ENCODE data around the gene PARP15. TPM values are rescaled to one million over a fixed set of nuclear protein-coding genes. Genes with fewer than 3 reads are reported as not detected.

Gene PARP15
- total RNA-seq, 1 experiment from 2014 or later = 3.4 TPM

GRCh38 chr3:122660297-122660974 lies 83.0 kb downstream of the PARP15 start:
- no peak for TF ChIP-seq CTCF (IDR thresholded peaks at IDR 0.05; ENCODE audit: unreplicated experiment)
- Mint-ChIP-seq H3K9me3 (ENCODE audit: low read depth, unreplicated experiment) (peaks cover 5% of the 10 kb centered on the region), H3K4me3 (ENCODE audit: low read depth, unreplicated experiment) (no peak overlapping the region), H3K4me1 (ENCODE audit: low read depth, unreplicated experiment) (no peaks in the 10 kb centered on the region), H3K27me3 (ENCODE audit: unreplicated experiment) (peaks cover 13% of the 10 kb centered on the region), H3K27ac (ENCODE audit: unreplicated experiment) (no peak overlapping the region), H3K36me3 (ENCODE audit: insufficient read depth, unreplicated experiment) (no peaks in the 10 kb centered on the region)
- BruUV-seq (replicated peaks) = no TSS peak
- intact Hi-C loops (cut with micrococcal nuclease; ENCODE audit: unreplicated experiment) = no loop called here
- DNase-seq = no peak
- CTCF ChIA-PET = interaction anchor here (0.6 kb wide), 1 partner anchor 750 kb away, joined by 4 read pairs; no protein-coding TSS in a partner anchor

DNA sequence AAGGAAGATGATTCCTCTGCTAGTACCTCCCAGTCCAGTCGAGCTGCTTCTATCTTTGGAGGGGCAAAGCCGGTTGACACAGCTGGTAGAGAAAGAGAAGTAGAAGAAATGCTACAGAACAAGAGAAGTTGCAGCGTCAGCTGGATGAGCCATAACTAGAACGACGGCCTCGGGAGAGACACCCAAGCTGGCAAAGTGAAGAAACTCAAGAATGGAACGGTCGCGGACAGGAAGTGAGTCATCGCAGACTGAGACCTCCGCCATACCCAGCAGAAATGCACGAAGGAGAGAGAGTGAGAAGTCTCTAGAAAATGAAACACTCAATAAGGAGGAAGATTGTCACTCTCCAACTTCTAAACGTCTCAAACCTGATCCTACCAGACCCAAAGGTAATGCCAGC lies 84.2 kb downstream of the PARP15 start:
- DNase-seq = no peak
- H3K9me3 Mint-ChIP-seq (ENCODE audit: low read depth, unreplicated experiment) = peaks cover 5% of the 10 kb centered on the region
- BruUV-seq (replicated peaks) = no TSS peak
- TF ChIP-seq CTCF (IDR thresholded peaks at IDR 0.05; ENCODE audit: unreplicated experiment) = no peak
- no peaks in the 10 kb centered on the region for H3K4me1 Mint-ChIP-seq (ENCODE audit: low read depth, unreplicated experiment)
- H3K36me3 Mint-ChIP-seq (ENCODE audit: insufficient read depth, unreplicated experiment) = no peaks in the 10 kb centered on the region
- H3K4me3 Mint-ChIP-seq (ENCODE audit: low read depth, unreplicated experiment) = no peak overlapping the region
- CTCF ChIA-PET = no interaction called here
- intact Hi-C loops (cut with micrococcal nuclease; ENCODE audit: unreplicated experiment) = no loop called here
- peaks cover 13% of the 10 kb centered on the region for H3K27me3 Mint-ChIP-seq (ENCODE audit: unreplicated experiment)
- H3K27ac Mint-ChIP-seq (ENCODE audit: unreplicated experiment) = no peak overlapping the region

DNA sequence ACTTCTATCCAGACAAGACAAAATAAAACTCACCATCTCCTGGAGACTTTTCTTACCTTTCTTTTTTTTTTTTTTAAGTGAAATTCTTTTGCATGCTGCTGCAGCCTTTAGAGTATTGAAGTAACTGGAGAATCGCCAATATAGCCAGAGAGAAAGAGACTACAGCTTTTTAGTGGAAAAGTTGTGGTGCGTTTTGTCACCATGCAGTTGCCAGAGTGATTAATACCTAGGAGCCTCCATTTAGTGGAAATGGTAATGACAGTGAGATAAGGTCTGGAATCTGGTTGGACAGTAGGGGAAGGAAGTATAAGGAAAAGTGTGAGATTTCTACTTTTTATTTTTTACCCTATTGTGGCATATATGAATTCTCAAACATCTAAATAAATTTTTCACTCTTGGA lies 85.1 kb downstream of the PARP15 start:
- BruUV-seq (replicated peaks) = no TSS peak
- H3K27me3 Mint-ChIP-seq (ENCODE audit: unreplicated experiment) = peaks cover 13% of the 10 kb centered on the region
- H3K36me3 Mint-ChIP-seq (ENCODE audit: insufficient read depth, unreplicated experiment) = no peaks in the 10 kb centered on the region
- peaks cover 5% of the 10 kb centered on the region for H3K9me3 Mint-ChIP-seq (ENCODE audit: low read depth, unreplicated experiment)
- CTCF ChIA-PET = no interaction called here
- H3K4me3 Mint-ChIP-seq (ENCODE audit: low read depth, unreplicated experiment) = no peak overlapping the region
- H3K4me1 Mint-ChIP-seq (ENCODE audit: low read depth, unreplicated experiment) = no peaks in the 10 kb centered on the region
- intact Hi-C loops (cut with micrococcal nuclease; ENCODE audit: unreplicated experiment) = no loop called here
- no peak overlapping the region for H3K27ac Mint-ChIP-seq (ENCODE audit: unreplicated experiment)
- DNase-seq = no peak
- no peak for TF ChIP-seq CTCF (IDR thresholded peaks at IDR 0.05; ENCODE audit: unreplicated experiment)

DNA sequence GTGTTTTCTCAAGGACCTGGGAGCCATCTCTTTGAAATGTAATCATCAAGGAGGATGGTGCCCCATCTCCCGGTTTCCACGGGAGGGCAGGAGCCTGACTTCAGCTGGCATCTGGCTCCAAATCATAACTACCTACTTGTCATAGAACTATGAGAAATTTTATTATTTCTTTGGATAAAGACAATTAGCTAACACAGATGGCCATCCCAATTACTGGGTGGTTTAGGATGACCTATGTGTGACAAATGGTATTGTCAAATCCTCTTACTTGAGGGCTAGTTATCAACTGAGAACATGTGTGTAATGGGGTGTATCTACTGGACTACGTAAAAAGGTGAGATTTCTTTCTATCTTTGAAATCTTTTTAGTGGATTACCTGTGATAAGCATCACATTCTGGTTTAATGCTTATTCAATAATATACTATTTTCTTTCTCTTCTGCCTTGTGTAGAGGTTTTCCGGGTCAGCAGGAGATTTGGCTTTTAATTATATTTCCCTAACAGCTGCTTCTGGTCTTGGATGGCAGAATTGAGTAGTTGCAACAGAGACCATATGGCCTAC lies 87.9 kb downstream of the PARP15 start:
- Mint-ChIP-seq H3K4me3 (ENCODE audit: low read depth, unreplicated experiment) (no peak overlapping the region), H3K9me3 (ENCODE audit: low read depth, unreplicated experiment) (peaks cover 9% of the 10 kb centered on the region), H3K4me1 (ENCODE audit: low read depth, unreplicated experiment) (peaks cover 11% of the 10 kb centered on the region), H3K27ac (ENCODE audit: unreplicated experiment) (no peak overlapping the region), H3K36me3 (ENCODE audit: insufficient read depth, unreplicated experiment) (no peaks in the 10 kb centered on the region), H3K27me3 (ENCODE audit: unreplicated experiment) (peaks cover 13% of the 10 kb centered on the region)
- intact Hi-C loops (cut with micrococcal nuclease; ENCODE audit: unreplicated experiment) = no loop called here
- TF ChIP-seq CTCF (IDR thresholded peaks at IDR 0.05; ENCODE audit: unreplicated experiment) = no peak
- BruUV-seq (replicated peaks) = no TSS peak
- CTCF ChIA-PET = no interaction called here
- DNase-seq = no peak
